Esophagus muscularis mucosa (tissue), 4 donors: ENCODE results near the gene PEX14. TPM values are rescaled to one million over a fixed set of nuclear protein-coding genes. Genes with fewer than 3 reads are reported as not detected.

ENCODE experiments used
- DNase-seq: peaks from one replicate; pipeline ENCODE4 v3.0.0-alpha.2; 2017; ENCODE audit errors: extremely low spot score
- H3K27ac ChIP-seq, 4 donors: fragments of 200-600 bp; sonication (generic); replicated peaks in 1 of 4; 1 replicate in 3 of 4; 2 replicates in 1 of 4; pipeline ENCODE4 v1.5.1; 2016 to 2019; ENCODE audit warnings: mild to moderate bottlenecking in 1 of 4
- H3K27me3 ChIP-seq, 4 donors: fragments of 200-600 bp; sonication (generic); one replicate each; pipeline versions ENCODE4 v1.5.1 to v1.6.0; 2016 to 2019
- H3K36me3 ChIP-seq, 4 donors: fragments of 200-600 bp; sonication (generic); one replicate each; pipeline ENCODE4 v1.5.1; 2016 to 2019
- H3K4me1 ChIP-seq, 4 donors: fragments of 200-600 bp; sonication (generic); one replicate each; pipeline ENCODE4 v1.5.1; 2016 to 2019
- H3K4me3 ChIP-seq, 4 donors: fragments of 200-600 bp; sonication (generic); 1 replicate in 2 of 4; 2 replicates in 2 of 4; pipeline ENCODE4 v1.5.1; 2016 to 2019; ENCODE audit warnings: mild to moderate bottlenecking in 4 of 4, moderate library complexity in 1 of 4
- H3K9me3 ChIP-seq, 4 donors: fragments of 200-600 bp; sonication (generic); 1 replicate in 3 of 4; 2 replicates in 1 of 4; pipeline ENCODE4 v1.5.1; 2016 to 2019
- EP300 ChIP-seq: sonication (generic); formaldehyde crosslinking; IDR thresholded peaks from one replicate; pipeline ENCODE4 v1.6.1; 2017; ENCODE audit warnings: antibody characterized with exemption
- POLR2A ChIP-seq: fragments of 450-650 bp; IDR thresholded peaks from one replicate; pipeline ENCODE4 v1.6.1; 2017; ENCODE audit warnings: antibody characterized with exemption, moderate library complexity, mild to moderate bottlenecking, low read depth
- POLR2AphosphoS5 ChIP-seq, 2 donors: sonication (generic); formaldehyde crosslinking; IDR thresholded peaks; one replicate each; pipeline ENCODE4 v1.6.1; 2017; ENCODE audit warnings: antibody characterized with exemption in 2 of 2
- WGBS: methylation state at CpG from one replicate; pipeline ENCODE4 v1.1.5; 2018; 5-methylcytosine and 5-hydroxymethylcytosine counted together
- intact Hi-C: fragments of 100-400 bp; cut with DNase I; formaldehyde crosslinking; loops from one replicate; pipeline ENCODE4 v1.15.1; 2023
- total RNA-seq, 4 donors: library from RNA; depleted of rRNA; stranded (reverse); fragments of >200 nt; gene quantifications; one replicate each; pipeline versions ENCODE4 v1.1.0 to v1.2.1, GENCODE V29; 2016
- TF ChIP-seq, protein P1 (sequence below), 3 experiments: fragments of 200-600 bp in 2 of 3; fragments of 450-650 bp in 1 of 3; sonication (generic) in 2 of 3; IDR thresholded peaks; one replicate each; pipeline ENCODE4 v1.5.1; 2017 to 2019; ENCODE audit warnings: antibody characterized with exemption in 3 of 3, mild to moderate bottlenecking in 2 of 3, moderate library complexity in 1 of 3

The PEX14 gene
- total RNA-seq, 4 donors from 2014 or later = 16.2 to 24.2 (median 20.1) TPM

GRCh38 chr1:10639775-10640578 is 165.2 kb downstream of the PEX14 start:
- intact Hi-C loops = no loop called here
- peaks cover 24 to 61% (median 50%) of the 10 kb centered on the region in 4 donors for H3K4me1 ChIP-seq
- H3K27ac ChIP-seq = peak overlapping the region; percentile 64 to 77 (median 72)
- TF ChIP-seq POLR2A (no peak), POLR2AphosphoS5 (IDR thresholded peaks at IDR 0.05) (peak in 1 of 2 donors; percentile 23)
- TF ChIP-seq, protein P1, sequence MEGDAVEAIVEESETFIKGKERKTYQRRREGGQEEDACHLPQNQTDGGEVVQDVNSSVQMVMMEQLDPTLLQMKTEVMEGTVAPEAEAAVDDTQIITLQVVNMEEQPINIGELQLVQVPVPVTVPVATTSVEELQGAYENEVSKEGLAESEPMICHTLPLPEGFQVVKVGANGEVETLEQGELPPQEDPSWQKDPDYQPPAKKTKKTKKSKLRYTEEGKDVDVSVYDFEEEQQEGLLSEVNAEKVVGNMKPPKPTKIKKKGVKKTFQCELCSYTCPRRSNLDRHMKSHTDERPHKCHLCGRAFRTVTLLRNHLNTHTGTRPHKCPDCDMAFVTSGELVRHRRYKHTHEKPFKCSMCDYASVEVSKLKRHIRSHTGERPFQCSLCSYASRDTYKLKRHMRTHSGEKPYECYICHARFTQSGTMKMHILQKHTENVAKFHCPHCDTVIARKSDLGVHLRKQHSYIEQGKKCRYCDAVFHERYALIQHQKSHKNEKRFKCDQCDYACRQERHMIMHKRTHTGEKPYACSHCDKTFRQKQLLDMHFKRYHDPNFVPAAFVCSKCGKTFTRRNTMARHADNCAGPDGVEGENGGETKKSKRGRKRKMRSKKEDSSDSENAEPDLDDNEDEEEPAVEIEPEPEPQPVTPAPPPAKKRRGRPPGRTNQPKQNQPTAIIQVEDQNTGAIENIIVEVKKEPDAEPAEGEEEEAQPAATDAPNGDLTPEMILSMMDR (IDR thresholded peaks at IDR 0.05) = no peak
- no peaks in the 10 kb centered on the region for H3K9me3 ChIP-seq
- no peak for DNase-seq
- peaks cover 18 to 62% (median 44%) of the 10 kb centered on the region in 4 donors for H3K36me3 ChIP-seq
- H3K27me3 ChIP-seq = no peaks in the 10 kb centered on the region
- 71% methylated on average over 28 of the region's 45 CpGs for WGBS
- no peak overlapping the region for H3K4me3 ChIP-seq

DNA sequence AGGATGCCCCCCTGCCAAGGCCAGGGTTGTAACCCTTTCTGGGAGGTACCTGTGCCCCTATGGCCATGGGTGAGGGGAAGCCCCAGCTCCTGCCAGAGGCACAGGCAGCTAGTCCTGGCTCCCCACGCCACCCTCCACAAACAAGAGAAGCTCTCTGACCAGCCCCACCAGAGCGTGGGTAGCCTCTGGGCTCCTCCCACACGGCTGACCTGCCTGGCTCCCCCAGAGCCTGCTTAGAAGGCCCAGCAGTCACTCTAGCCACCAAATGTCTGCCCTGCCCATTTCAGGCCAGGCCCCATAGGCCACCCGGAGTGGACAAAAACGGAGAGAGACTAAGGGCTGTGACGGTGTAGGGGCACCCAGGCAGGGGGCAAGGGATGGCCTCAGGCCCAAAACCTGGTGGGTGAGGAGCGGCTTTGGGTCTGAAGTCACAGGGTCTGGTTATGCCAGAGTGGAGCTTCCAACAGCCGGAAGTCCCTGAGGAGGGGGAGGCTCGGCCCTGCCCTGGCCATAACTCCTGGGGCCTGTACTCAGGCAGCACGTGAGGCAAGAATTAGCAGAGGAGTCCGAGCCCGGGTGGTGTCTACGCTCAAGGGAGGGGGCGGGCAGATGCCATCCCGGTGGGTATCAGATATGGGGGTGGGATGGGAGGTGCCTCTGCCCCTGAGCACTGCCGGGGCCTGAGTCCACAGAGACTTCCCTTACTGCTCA is 166.2 kb downstream of the PEX14 start:
- WGBS = 88% methylated on average over 7 of the region's 16 CpGs
- peaks cover 22 to 51% (median 40%) of the 10 kb centered on the region in 4 donors for H3K4me1 ChIP-seq
- no peak for DNase-seq
- H3K36me3 ChIP-seq = peaks cover 25 to 73% (median 54%) of the 10 kb centered on the region in 4 donors
- no peaks in the 10 kb centered on the region for H3K27me3 ChIP-seq
- peak overlapping the region; percentile 64 to 77 (median 72) for H3K27ac ChIP-seq
- intact Hi-C loops = no loop called here
- no peaks in the 10 kb centered on the region for H3K9me3 ChIP-seq
- TF ChIP-seq POLR2AphosphoS5 (IDR thresholded peaks at IDR 0.05) (no peak), EP300 (no peak), POLR2A (no peak)
- TF ChIP-seq, protein P1 (IDR thresholded peaks at IDR 0.05) = no peak
- no peak overlapping the region for H3K4me3 ChIP-seq

DNA sequence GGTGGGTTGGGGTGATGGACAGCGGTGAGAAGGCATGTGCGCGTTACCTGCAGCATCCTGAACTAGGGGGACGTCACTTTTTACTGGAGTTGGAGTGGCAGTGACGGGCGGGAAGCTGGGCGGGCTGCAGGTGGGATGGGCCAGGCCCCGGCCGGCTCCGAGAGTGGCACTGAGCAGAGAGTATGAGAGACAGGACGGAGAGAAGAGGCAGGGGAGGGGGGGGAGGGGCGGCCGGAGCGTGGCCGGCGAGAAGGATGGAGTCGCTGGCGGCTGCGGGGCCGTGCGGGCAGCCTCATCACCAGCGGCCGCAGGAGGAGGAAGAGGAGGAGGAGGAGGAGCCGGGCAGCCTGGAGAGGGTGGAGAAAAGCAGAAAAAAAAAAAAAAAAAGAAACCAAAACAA is 167.2 kb downstream of the PEX14 start:
- no peak overlapping the region for H3K4me3 ChIP-seq
- H3K27ac ChIP-seq = peak overlapping the region in 3 of 4 donors; percentile 72 to 77 (median 73)
- no peaks in the 10 kb centered on the region for H3K9me3 ChIP-seq
- H3K27me3 ChIP-seq = no peaks in the 10 kb centered on the region
- H3K4me1 ChIP-seq = peaks cover 19 to 46% (median 37%) of the 10 kb centered on the region in 4 donors
- 86% methylated on average over 24 of the region's 24 CpGs for WGBS
- H3K36me3 ChIP-seq = peaks cover 27 to 75% (median 63%) of the 10 kb centered on the region in 4 donors
- intact Hi-C loops = no loop called here
- TF ChIP-seq POLR2AphosphoS5 (IDR thresholded peaks at IDR 0.05) (no peak), POLR2A (no peak), EP300 (no peak)
- TF ChIP-seq, protein P1 (IDR thresholded peaks at IDR 0.05) = no peak
- DNase-seq = no peak

- H3K27me3 ChIP-seq = no peaks in the 10 kb centered on the region
- no peak for DNase-seq
- H3K4me1 ChIP-seq = peaks cover 19 to 42% (median 35%) of the 10 kb centered on the region in 4 donors
- peaks cover 27 to 76% (median 67%) of the 10 kb centered on the region in 4 donors for H3K36me3 ChIP-seq
- TF ChIP-seq EP300 = no peak
- TF ChIP-seq POLR2A = no peak
- TF ChIP-seq, protein P1 (IDR thresholded peaks at IDR 0.05) = no peak
- no peak for TF ChIP-seq POLR2AphosphoS5 (IDR thresholded peaks at IDR 0.05)
- intact Hi-C loops = no loop called here
- H3K9me3 ChIP-seq = no peaks in the 10 kb centered on the region
- H3K27ac ChIP-seq = peak overlapping the region in 1 of 4 donors; percentile 72
- WGBS = 83% methylated on average over 21 of the region's 31 CpGs
- no peak overlapping the region for H3K4me3 ChIP-seq
These were observed 167.8 kb downstream of the PEX14 start for GRCh38 chr1:10642403-10643080.
